ENCODE data around the gene CLNK.

Gene CLNK

DNA sequence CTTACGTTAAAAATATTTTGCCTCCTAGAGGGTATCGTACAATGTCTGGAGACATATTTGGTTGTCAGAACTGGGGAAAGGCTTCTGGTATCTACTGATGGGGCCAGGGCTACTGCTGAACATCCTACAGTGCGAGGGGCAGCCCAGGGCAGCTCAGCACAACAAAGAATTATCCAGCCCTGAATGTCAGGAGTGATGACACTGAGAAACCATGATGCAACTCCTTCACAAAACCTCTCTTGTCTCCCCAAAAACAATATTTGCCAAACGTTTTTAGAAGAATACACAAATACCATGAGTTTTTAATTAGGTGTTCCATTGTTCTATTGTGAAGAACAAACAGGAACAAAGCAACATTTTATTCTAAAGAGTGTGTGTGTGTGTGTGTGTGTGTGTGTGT is 43.4 kb upstream of the CLNK start:
- no peaks in the 10 kb centered on the region for H3K4me1 ChIP-seq (ENCODE audit: insufficient read depth, low read length, severe bottlenecking)
- H2AFZ ChIP-seq (ENCODE audit: low read length) = no peak overlapping the region
- H3K9me3 ChIP-seq (ENCODE audit: low read length) = no peaks in the 10 kb centered on the region
- no peak overlapping the region for H3K27ac ChIP-seq (ENCODE audit: low read depth, low read length, poor library complexity, severe bottlenecking)
- H3K79me2 ChIP-seq (ENCODE audit: insufficient read depth, low read length) = no peaks in the 10 kb centered on the region
- no peak overlapping the region for H3K9ac ChIP-seq (ENCODE audit: low read length)
- H3K36me3 ChIP-seq (ENCODE audit: insufficient read depth, low read length) = no peaks in the 10 kb centered on the region
- H3K9me2 ChIP-seq (ENCODE audit: low read depth, low read length) = no peaks in the 10 kb centered on the region
- H3K4me2 ChIP-seq (ENCODE audit: low read length) = no peak overlapping the region
- no peak overlapping the region for H3K4me3 ChIP-seq (ENCODE audit: low read depth, low read length, poor library complexity, severe bottlenecking)
- no peak for TF ChIP-seq EZH2 (IDR thresholded peaks at IDR 0.05; ENCODE audit: borderline replicate concordance, low read length)
- TF ChIP-seq, protein P1, sequence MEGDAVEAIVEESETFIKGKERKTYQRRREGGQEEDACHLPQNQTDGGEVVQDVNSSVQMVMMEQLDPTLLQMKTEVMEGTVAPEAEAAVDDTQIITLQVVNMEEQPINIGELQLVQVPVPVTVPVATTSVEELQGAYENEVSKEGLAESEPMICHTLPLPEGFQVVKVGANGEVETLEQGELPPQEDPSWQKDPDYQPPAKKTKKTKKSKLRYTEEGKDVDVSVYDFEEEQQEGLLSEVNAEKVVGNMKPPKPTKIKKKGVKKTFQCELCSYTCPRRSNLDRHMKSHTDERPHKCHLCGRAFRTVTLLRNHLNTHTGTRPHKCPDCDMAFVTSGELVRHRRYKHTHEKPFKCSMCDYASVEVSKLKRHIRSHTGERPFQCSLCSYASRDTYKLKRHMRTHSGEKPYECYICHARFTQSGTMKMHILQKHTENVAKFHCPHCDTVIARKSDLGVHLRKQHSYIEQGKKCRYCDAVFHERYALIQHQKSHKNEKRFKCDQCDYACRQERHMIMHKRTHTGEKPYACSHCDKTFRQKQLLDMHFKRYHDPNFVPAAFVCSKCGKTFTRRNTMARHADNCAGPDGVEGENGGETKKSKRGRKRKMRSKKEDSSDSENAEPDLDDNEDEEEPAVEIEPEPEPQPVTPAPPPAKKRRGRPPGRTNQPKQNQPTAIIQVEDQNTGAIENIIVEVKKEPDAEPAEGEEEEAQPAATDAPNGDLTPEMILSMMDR (IDR thresholded peaks at IDR 0.05; ENCODE audit: low read length) = no peak
- no peaks in the 10 kb centered on the region for H4K20me1 ChIP-seq (ENCODE audit: insufficient read depth, low read length)
- H3F3A ChIP-seq (ENCODE audit: insufficient read depth, low read length) = no peaks in the 10 kb centered on the region
- no peaks in the 10 kb centered on the region for H3K27me3 ChIP-seq (ENCODE audit: insufficient read depth, low read length)

DNA sequence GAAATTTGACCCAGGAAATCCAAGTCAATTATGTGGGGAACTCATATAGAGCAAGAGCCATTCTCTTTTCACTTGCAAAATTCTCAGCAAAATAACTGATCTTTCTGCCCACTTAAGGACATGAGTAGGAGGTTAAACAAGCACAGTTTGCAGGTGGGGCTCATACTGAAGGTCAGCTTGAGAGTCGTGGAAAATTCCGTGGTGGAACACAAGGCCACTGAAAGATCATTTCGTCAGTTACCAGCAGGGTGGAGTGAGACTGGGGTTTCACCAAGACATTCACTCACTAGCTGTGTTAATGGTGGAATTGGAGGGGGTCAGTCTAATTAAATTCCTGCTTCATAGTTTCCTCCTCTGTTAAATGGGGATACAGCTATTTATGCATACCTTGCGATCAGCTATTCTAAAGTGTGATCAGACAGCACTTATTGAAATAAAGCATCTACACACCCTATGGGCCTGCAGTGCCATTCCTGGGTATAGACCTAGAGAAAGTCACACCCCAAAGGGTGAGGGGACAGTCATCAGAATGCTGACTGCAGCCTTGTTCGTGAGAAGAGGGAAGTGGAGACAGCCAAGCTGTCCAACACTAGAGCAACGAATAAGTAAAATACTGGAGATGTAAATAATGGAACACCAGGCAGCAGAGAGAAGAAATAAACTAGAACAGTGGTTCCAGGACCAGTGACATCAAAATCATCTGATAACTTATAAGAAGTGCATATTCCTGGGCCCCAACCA is 42.7 kb upstream of the CLNK start:
- no peak overlapping the region for H3K27ac ChIP-seq (ENCODE audit: low read depth, low read length, poor library complexity, severe bottlenecking)
- H3K9me2 ChIP-seq (ENCODE audit: low read depth, low read length) = no peaks in the 10 kb centered on the region
- no peak overlapping the region for H3K4me2 ChIP-seq (ENCODE audit: low read length)
- TF ChIP-seq EZH2 (IDR thresholded peaks at IDR 0.05; ENCODE audit: borderline replicate concordance, low read length) = no peak
- TF ChIP-seq, protein P1 (IDR thresholded peaks at IDR 0.05; ENCODE audit: low read length) = no peak
- no peaks in the 10 kb centered on the region for H3K79me2 ChIP-seq (ENCODE audit: insufficient read depth, low read length)
- H3K4me1 ChIP-seq (ENCODE audit: insufficient read depth, low read length, severe bottlenecking) = no peaks in the 10 kb centered on the region
- no peak overlapping the region for H2AFZ ChIP-seq (ENCODE audit: low read length)
- no peak overlapping the region for H3K4me3 ChIP-seq (ENCODE audit: low read depth, low read length, poor library complexity, severe bottlenecking)
- H3K9ac ChIP-seq (ENCODE audit: low read length) = no peak overlapping the region
- no peaks in the 10 kb centered on the region for H3K36me3 ChIP-seq (ENCODE audit: insufficient read depth, low read length)
- H4K20me1 ChIP-seq (ENCODE audit: insufficient read depth, low read length) = no peaks in the 10 kb centered on the region
- no peaks in the 10 kb centered on the region for H3K9me3 ChIP-seq (ENCODE audit: low read length)
- H3F3A ChIP-seq (ENCODE audit: insufficient read depth, low read length) = no peaks in the 10 kb centered on the region
- H3K27me3 ChIP-seq (ENCODE audit: insufficient read depth, low read length) = no peaks in the 10 kb centered on the region

DNA sequence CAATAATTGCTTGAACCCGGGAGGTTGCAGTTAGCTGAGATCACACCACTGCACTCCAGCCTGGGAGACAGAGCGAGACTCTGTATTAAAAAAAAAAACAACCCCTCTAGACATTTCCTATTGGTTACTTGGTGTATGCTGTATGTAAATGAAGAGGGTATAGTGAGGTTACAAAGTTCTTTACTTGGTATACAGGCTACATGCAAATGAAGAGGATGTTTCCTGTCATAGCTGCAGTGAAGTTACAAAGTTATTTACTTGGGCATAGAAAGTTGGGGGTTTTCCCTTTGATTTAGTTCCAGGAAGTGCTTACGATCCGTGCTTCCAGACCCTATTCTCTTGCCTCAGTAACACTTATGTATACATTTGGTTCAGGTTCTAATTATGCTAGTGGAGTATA is 38.4 kb upstream of the CLNK start:
- Histone ChIP-seq H3K27me3 (ENCODE audit: insufficient read depth, low read length) (no peaks in the 10 kb centered on the region), H4K20me1 (ENCODE audit: insufficient read depth, low read length) (no peaks in the 10 kb centered on the region), H3K9ac (ENCODE audit: low read length) (no peak overlapping the region), H3K79me2 (ENCODE audit: insufficient read depth, low read length) (no peaks in the 10 kb centered on the region), H3F3A (ENCODE audit: insufficient read depth, low read length) (no peaks in the 10 kb centered on the region), H3K9me2 (ENCODE audit: low read depth, low read length) (no peaks in the 10 kb centered on the region), H3K36me3 (ENCODE audit: insufficient read depth, low read length) (no peaks in the 10 kb centered on the region), H3K4me2 (ENCODE audit: low read length) (no peak overlapping the region), H3K4me3 (ENCODE audit: low read depth, low read length, poor library complexity, severe bottlenecking) (no peak overlapping the region), H2AFZ (ENCODE audit: low read length) (no peak overlapping the region), H3K9me3 (ENCODE audit: low read length) (no peaks in the 10 kb centered on the region), H3K27ac (ENCODE audit: low read depth, low read length, poor library complexity, severe bottlenecking) (no peak overlapping the region), H3K4me1 (ENCODE audit: insufficient read depth, low read length, severe bottlenecking) (no peaks in the 10 kb centered on the region)
- TF ChIP-seq EZH2 (IDR thresholded peaks at IDR 0.05; ENCODE audit: borderline replicate concordance, low read length) = no peak
- TF ChIP-seq, protein P1 (IDR thresholded peaks at IDR 0.05; ENCODE audit: low read length) = no peak

All from OCI-LY1 (cell line).